Natural killer cell treated with Interleukin-12 subunit alpha and Interleukin-12 subunit beta and Interleukin-15 and Interleukin-18, amount 100 ng/mL, for 72 hours (primary cell): ENCODE results near the gene BAIAP2L1. TPM values are rescaled to one million over a fixed set of nuclear protein-coding genes. Genes with fewer than 3 reads are reported as not detected.
A peak's percentile ranks its signal among the peaks of the same experiment; 100 is the strongest.

Source experiments
- ATAC-seq, 2 donors: fragments of 150-1000 bp; cut with Tn5 transposase in 1 of 2; sonication (Bioruptor Pico), chemical (Tn5 transposase) in 1 of 2; 2 replicates each; pipeline ENCODE4 v1.10.0; 2021
- DNase-seq: peaks from one replicate; pipeline ENCODE4 v3.0.0; 2022; ENCODE audit warnings: low spot score
- H3K27ac Mint-ChIP-seq, 2 donors: 1 replicate in 1 of 2; 2 replicates in 1 of 2; pipeline ENCODE4 v1.8.0; 2022; ENCODE audit warnings: mixed read lengths in 2 of 2, mild to moderate bottlenecking in 1 of 2, moderate library complexity in 1 of 2
- H3K27me3 Mint-ChIP-seq, 2 donors: 1 replicate in 1 of 2; 2 replicates in 1 of 2; pipeline ENCODE4 v1.8.0; 2022; ENCODE audit warnings: mixed read lengths in 2 of 2
- H3K36me3 Mint-ChIP-seq: one replicate; pipeline ENCODE4 v1.8.0; 2022; ENCODE audit warnings: mixed read lengths
- H3K4me1 Mint-ChIP-seq, 2 donors: 1 replicate in 1 of 2; 2 replicates in 1 of 2; pipeline ENCODE4 v1.8.0; 2022; ENCODE audit warnings: low read depth in 2 of 2, mixed read lengths in 2 of 2, mild to moderate bottlenecking in 1 of 2
- H3K4me3 Mint-ChIP-seq: one replicate; pipeline ENCODE4 v1.8.0; 2022; ENCODE audit warnings: mixed read lengths
- H3K9me3 Mint-ChIP-seq: 2 replicates; pipeline ENCODE4 v1.8.0; 2022; ENCODE audit warnings: mixed read lengths
- total RNA-seq, 2 donors: library from RNA; stranded (reverse); gene quantifications; one replicate each; pipeline ENCODE4 v1.2.3, GENCODE V29; 2022

The BAIAP2L1 gene
- total RNA-seq, 2 donors from 2014 or later = 0.76 to 1.1 TPM

DNA sequence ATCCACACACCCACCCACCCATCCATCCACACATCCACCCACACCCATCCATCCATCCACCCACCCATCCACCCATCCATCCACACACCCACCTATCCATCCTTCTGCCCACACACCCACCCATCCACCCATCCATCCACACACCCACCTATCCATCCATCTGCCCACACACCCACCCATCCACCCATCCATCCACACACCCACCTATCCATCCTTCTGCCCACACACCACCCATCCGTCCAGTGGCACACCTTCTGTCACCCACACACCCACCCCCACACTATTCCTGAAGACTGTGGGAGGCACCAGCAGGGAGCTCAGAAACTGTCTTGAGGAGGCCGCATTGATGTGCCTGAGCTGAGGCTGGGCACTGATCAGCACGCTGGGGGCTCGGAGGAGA is 158.0 kb downstream of the BAIAP2L1 start:
- no peak overlapping the region for H3K4me3 Mint-ChIP-seq
- DNase-seq = no peak
- ATAC-seq = no peak
- no peaks in the 10 kb centered on the region for H3K27me3 Mint-ChIP-seq
- no peak overlapping the region for H3K27ac Mint-ChIP-seq
- no peaks in the 10 kb centered on the region for H3K9me3 Mint-ChIP-seq
- peaks cover 0 to 1% of the 10 kb centered on the region in 2 donors for H3K4me1 Mint-ChIP-seq
- H3K36me3 Mint-ChIP-seq = peaks cover 5% of the 10 kb centered on the region

DNA sequence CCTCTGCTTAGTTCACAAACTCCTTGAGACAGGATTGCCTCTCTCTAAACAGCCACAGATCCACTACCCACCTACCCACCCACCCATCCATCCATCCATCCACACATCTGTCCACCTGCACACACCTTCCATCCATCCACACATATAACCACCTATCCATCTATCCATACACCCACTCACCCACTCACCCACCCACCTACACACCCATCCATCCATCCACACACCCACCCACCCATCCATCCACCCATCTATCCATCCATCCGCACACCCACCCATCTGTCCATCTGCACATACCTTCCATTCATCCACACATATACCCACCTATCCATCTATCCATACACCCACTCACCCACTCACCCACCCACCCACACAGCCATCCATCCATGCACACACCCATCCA is 158.5 kb downstream of the BAIAP2L1 start:
- Mint-ChIP-seq H3K4me1 (no peaks in the 10 kb centered on the region), H3K27me3 (no peaks in the 10 kb centered on the region), H3K27ac (no peak overlapping the region), H3K36me3 (peaks cover 5% of the 10 kb centered on the region), H3K4me3 (no peak overlapping the region), H3K9me3 (no peaks in the 10 kb centered on the region)
- ATAC-seq (no peak), DNase-seq (no peak)

- no peak overlapping the region for H3K27ac Mint-ChIP-seq
- peaks cover 5% of the 10 kb centered on the region for H3K36me3 Mint-ChIP-seq
- no peaks in the 10 kb centered on the region for H3K4me1 Mint-ChIP-seq
- peak in 1 of 2 donors; percentile 4 for ATAC-seq
- DNase-seq = no peak
- H3K4me3 Mint-ChIP-seq = no peak overlapping the region
- H3K27me3 Mint-ChIP-seq = no peaks in the 10 kb centered on the region
- no peaks in the 10 kb centered on the region for H3K9me3 Mint-ChIP-seq
Measured at GRCh38 chr7:98241674-98242241, 159.1 kb downstream of the BAIAP2L1 start.

Other genes starting within 250 kb of the BAIAP2L1 start
- gene BHLHA15, start 189.7 kb downstream of the BAIAP2L1 start, total RNA-seq = 1 to 10 TPM; 1.8 to 2.4 TPM
- gene TECPR1, start 148.9 kb downstream of the BAIAP2L1 start, total RNA-seq = 10 to 100 TPM; 42.1 to 68.6 TPM
- gene BRI3, start 119.4 kb downstream of the BAIAP2L1 start, total RNA-seq = 10 to 100 TPM; 40.3 to 48.6 TPM
- gene NPTX2, start 216.2 kb upstream of the BAIAP2L1 start, total RNA-seq = under 1 TPM in 1 of 2 donors, not detected in 1; 0.20 TPM